Hepatocyte (in vitro differentiated cells): Measurements from ENCODE around the gene SUMF1. TPM values are rescaled to one million over a fixed set of nuclear protein-coding genes. Genes with fewer than 3 reads are reported as not detected.

Source experiments
- DNase-seq: peaks from one replicate; pipeline ENCODE4 v3.0.0-alpha.2; 2016; ENCODE audit warnings: low spot score
- H2AFZ ChIP-seq: fragments of 200-600 bp; sonication (generic); 2 replicates; pipeline ENCODE4 v1.6.0; 2016; ENCODE audit warnings: antibody characterized with exemption, mild to moderate bottlenecking
- H3K27ac ChIP-seq: fragments of 200-600 bp; sonication (generic); 2 replicates; pipeline ENCODE4 v1.5.1; 2016; ENCODE audit warnings: mild to moderate bottlenecking
- H3K27me3 ChIP-seq: fragments of 200-600 bp; sonication (generic); 2 replicates; pipeline ENCODE4 v1.6.1; 2016
- H3K36me3 ChIP-seq: fragments of 200-600 bp; sonication (generic); replicated peaks from 2 replicates; pipeline ENCODE4 v1.5.1; 2016; ENCODE audit warnings: low read depth; ENCODE audit not compliant: insufficient read depth
- H3K4me1 ChIP-seq: fragments of 200-600 bp; sonication (generic); 2 replicates; pipeline ENCODE4 v1.5.1; 2016; ENCODE audit warnings: mild to moderate bottlenecking, moderate library complexity; ENCODE audit not compliant: insufficient read depth
- H3K4me2 ChIP-seq: fragments of 200-600 bp; sonication (generic); 2 replicates; pipeline ENCODE4 v1.6.0; 2016
- H3K4me3 ChIP-seq: fragments of 200-600 bp; sonication (generic); 2 replicates; pipeline ENCODE4 v1.5.1; 2016; ENCODE audit warnings: mild to moderate bottlenecking
- H3K79me2 ChIP-seq: fragments of 200-600 bp; sonication (generic); 2 replicates; pipeline ENCODE4 v1.6.0; 2017; ENCODE audit warnings: mild to moderate bottlenecking
- H3K9me2 ChIP-seq: fragments of 200-600 bp; sonication (generic); replicated peaks from 2 replicates; pipeline ENCODE4 v1.6.0; 2017; ENCODE audit warnings: mild to moderate bottlenecking; ENCODE audit not compliant: insufficient read depth
- H3K9me3 ChIP-seq: fragments of 200-600 bp; sonication (generic); 2 replicates; pipeline ENCODE4 v1.5.1; 2016; ENCODE audit warnings: low read depth, mild to moderate bottlenecking
- H4K20me1 ChIP-seq: fragments of 200-600 bp; sonication (generic); 2 replicates; pipeline ENCODE4 v1.6.0; 2016; ENCODE audit warnings: mild to moderate bottlenecking; ENCODE audit not compliant: insufficient read depth, poor library complexity, severe bottlenecking
- CTCF ChIP-seq: fragments of 200-600 bp; sonication (generic); IDR thresholded peaks from 2 replicates; pipeline ENCODE4 v1.5.1; 2016; ENCODE audit warnings: antibody characterized with exemption, mild to moderate bottlenecking; ENCODE audit not compliant: poor library complexity
- EZH2 ChIP-seq: fragments of 200-600 bp; sonication (generic); IDR thresholded peaks from 2 replicates; pipeline ENCODE4 v1.6.1; 2016; ENCODE audit warnings: antibody characterized with exemption, mild to moderate bottlenecking, borderline replicate concordance
- EZH2phosphoT487 ChIP-seq: fragments of 200-600 bp; sonication (generic); IDR thresholded peaks from one replicate; pipeline ENCODE4 v1.6.1; 2018; ENCODE audit warnings: antibody characterized with exemption, mild to moderate bottlenecking, low read depth, moderate library complexity; ENCODE audit not compliant: unreplicated experiment, severe bottlenecking
- WGBS: methylation state at CpG from one replicate; pipeline ENCODE4 v1.1.6; 2016; ENCODE audit warnings: low lambda C conversion rate; ENCODE audit errors: missing lambda C conversion rate; 5-methylcytosine and 5-hydroxymethylcytosine counted together
- polyA plus RNA-seq: library from polyadenylated mRNA; unstranded; fragments of >200 nt; fragmentation: Nextera tagmentation; extraction: Ambion mirVana; gene quantifications from 2 replicates; pipeline ENCODE4 v1.2.1, GENCODE V29; 2016
- total RNA-seq: library from RNA; depleted of rRNA; stranded (reverse); fragments of >200 nt; gene quantifications from 2 replicates; pipeline ENCODE4 v1.2.3, GENCODE V29; 2014

SUMF1 gene
- total and polyA plus RNA-seq, 2 experiments from 2014 or later: 55.5 to 59.0 TPM

- H3K9me2 ChIP-seq: no peaks in the 10 kb centered on the region
- TF ChIP-seq CTCF (no peak), EZH2 (no peak), EZH2phosphoT487 (no peak)
These were observed 72.5 kb downstream of the SUMF1 start for GRCh38 chr3:4394567-4394966.

GRCh38 chr3:4394048-4394447, 73.0 kb downstream of the SUMF1 start:
- H3K36me3 ChIP-seq: no peaks in the 10 kb centered on the region
- TF ChIP-seq CTCF (no peak), EZH2 (no peak), EZH2phosphoT487 (no peak)
- H3K9me2 ChIP-seq: no peaks in the 10 kb centered on the region
- 100% methylated on average over 3 of the region's 3 CpGs for WGBS
- no peak for DNase-seq
- no peak overlapping the region for H3K27ac ChIP-seq
- H4K20me1 ChIP-seq: no peaks in the 10 kb centered on the region
- H3K4me3 ChIP-seq: no peak overlapping the region
- H3K9me3 ChIP-seq: no peaks in the 10 kb centered on the region
- H3K27me3 ChIP-seq: no peaks in the 10 kb centered on the region
- H3K79me2 ChIP-seq: no peaks in the 10 kb centered on the region
- no peak overlapping the region for H2AFZ ChIP-seq
- peaks cover 3% of the 10 kb centered on the region for H3K4me1 ChIP-seq
- H3K4me2 ChIP-seq: no peak overlapping the region

More at GRCh38 chr3:4394567-4394966, 72.5 kb downstream of the SUMF1 start:
- Histone ChIP-seq H3K36me3 (no peaks in the 10 kb centered on the region), H4K20me1 (no peaks in the 10 kb centered on the region), H3K27me3 (no peaks in the 10 kb centered on the region), H3K4me1 (peaks cover 3% of the 10 kb centered on the region), H3K9me3 (no peaks in the 10 kb centered on the region), H3K79me2 (no peaks in the 10 kb centered on the region), H3K4me3 (no peak overlapping the region), H3K27ac (no peak overlapping the region), H2AFZ (no peak overlapping the region), H3K4me2 (no peak overlapping the region)
- 96% methylated on average over 2 of the region's 2 CpGs for WGBS
- no peak for DNase-seq

GRCh38 chr3:4392992-4393391, 74.1 kb downstream of the SUMF1 start:
- 96% methylated on average over 5 of the region's 5 CpGs for WGBS
- no peaks in the 10 kb centered on the region for H3K9me2 ChIP-seq
- H3K36me3 ChIP-seq: no peaks in the 10 kb centered on the region
- DNase-seq: no peak
- no peaks in the 10 kb centered on the region for H3K27me3 ChIP-seq
- TF ChIP-seq EZH2phosphoT487 (no peak), EZH2 (no peak), CTCF (no peak)
- no peak overlapping the region for H3K4me2 ChIP-seq
- no peaks in the 10 kb centered on the region for H3K4me1 ChIP-seq
- H3K79me2 ChIP-seq: no peaks in the 10 kb centered on the region
- H2AFZ ChIP-seq: no peak overlapping the region
- H3K9me3 ChIP-seq: no peaks in the 10 kb centered on the region
- no peak overlapping the region for H3K4me3 ChIP-seq
- H3K27ac ChIP-seq: no peak overlapping the region
- H4K20me1 ChIP-seq: no peaks in the 10 kb centered on the region
